K562 (cell line): ENCODE data around the gene ATL1. TPM values are rescaled to one million over a fixed set of nuclear protein-coding genes. Genes with fewer than 3 reads are reported as not detected.

Source experiments
- E2F6 ChIP-seq, 2 experiments: IDR thresholded peaks; 2 replicates each; pipeline ENCODE4 v1.6.1; 2011; ENCODE audit warnings: borderline replicate concordance in 1 of 2, control low read depth in 1 of 2, low read depth in 1 of 2, low read length in 1 of 2, mild to moderate bottlenecking in 1 of 2, mixed read lengths in 1 of 2, moderate library complexity in 1 of 2; ENCODE audit not compliant: insufficient read depth in 1 of 2, insufficient read length in 1 of 2, poor library complexity in 1 of 2, severe bottlenecking in 1 of 2; ENCODE audit errors: extremely low read depth in 1 of 2
- MAX ChIP-seq: sonication (generic); formaldehyde crosslinking; IDR thresholded peaks from 2 replicates; pipeline ENCODE4 v1.9.0; 2022; ENCODE audit warnings: mild to moderate bottlenecking, missing genetic modification reagents
- MEF2D ChIP-seq: conservative IDR thresholded peaks from 2 replicates; pipeline ENCODE4 v1.6.1; 2016; ENCODE audit warnings: low read depth, missing genetic modification characterization, missing compliant biosample characterization
- MTA1 ChIP-seq: fragments of 450-650 bp; IDR thresholded peaks from 2 replicates; pipeline ENCODE4 v1.6.1; 2017; ENCODE audit warnings: borderline replicate concordance
- NCOR1 ChIP-seq: fragments of 450-650 bp; IDR thresholded peaks from 2 replicates; pipeline ENCODE4 v1.6.1; 2016; ENCODE audit warnings: mild to moderate bottlenecking, moderate library complexity
- NFIC ChIP-seq: fragments of 450-650 bp; IDR thresholded peaks from 2 replicates; pipeline ENCODE4 v1.6.1; 2017; ENCODE audit warnings: mild to moderate bottlenecking, inconsistent platforms
- NONO ChIP-seq, 2 experiments: fragments of 200-400 bp in 1 of 2; fragments of 450-650 bp in 1 of 2; formaldehyde crosslinking in 1 of 2; IDR thresholded peaks; 2 replicates each; pipeline ENCODE4 v1.6.1; 2017; ENCODE audit warnings: low read depth in 2 of 2, mild to moderate bottlenecking in 2 of 2, moderate library complexity in 2 of 2, low read length in 1 of 2
- NR1H2 ChIP-seq: sonication (generic); formaldehyde crosslinking; IDR thresholded peaks from 2 replicates; pipeline ENCODE4 v1.4.0; 2020; ENCODE audit warnings: mild to moderate bottlenecking, missing genetic modification reagents
- RB1 ChIP-seq: fragments of 450-650 bp; IDR thresholded peaks from 2 replicates; pipeline ENCODE4 v1.6.1; 2017; ENCODE audit warnings: low read depth, mild to moderate bottlenecking
- SMARCB1 ChIP-seq: IDR thresholded peaks from 2 replicates; pipeline ENCODE4 v1.6.1; 2011; ENCODE audit warnings: improper control_type of control experiment, low read depth; ENCODE audit not compliant: insufficient read length
- ZNF785 ChIP-seq: fragments of 250-450 bp; sonication (Bioruptor Pico); IDR thresholded peaks from 2 replicates; pipeline ENCODE4 v1.4.0; 2020; ENCODE audit warnings: mild to moderate bottlenecking
- polyA plus RNA-seq, 8 experiments: library from polyadenylated mRNA; depleted of rRNA in 4 of 8; stranded (reverse) in 5 of 8; unstranded in 3 of 8; fragments of >200 nt; fragmentation: Nextera tagmentation in 2 of 8; fragmentation: Illumina TruSeq in 1 of 8; extraction: Ambion mirVana in 2 of 8; extraction: Trizol in 1 of 8; gene quantifications; 2 replicates each; pipeline versions ENCODE4 v1.2.1 to v1.2.3, GENCODE V29; 2011 to 2014; ENCODE audit warnings: inconsistent platforms in 1 of 8, missing spikeins in 1 of 8
- total RNA-seq, 7 experiments: library from RNA; depleted of rRNA in 6 of 7; stranded (reverse); fragments of >200 nt in 6 of 7; fragmentation: Illumina TruSeq in 2 of 7; extraction: Trizol in 2 of 7; gene quantifications; 2 replicates each; pipeline versions ENCODE4 v1.2.1 to v1.2.3, GENCODE V29; 2011 to 2021; ENCODE audit warnings: low replicate concordance in 1 of 7
- TF ChIP-seq, protein P1 (sequence below), 2 experiments: IDR thresholded peaks; 2 replicates each; pipeline ENCODE4 v1.6.1; 2012; ENCODE audit warnings: improper control_type of control experiment in 2 of 2, low read depth in 2 of 2, low read length in 2 of 2, borderline replicate concordance in 1 of 2
- TF ChIP-seq, protein P2 (sequence below), 2 experiments: fragments of 200-800 bp in 1 of 2; sonication (Bioruptor generic) in 1 of 2; sonication (generic) in 1 of 2; formaldehyde crosslinking in 1 of 2; IDR thresholded peaks in 1 of 2; conservative IDR thresholded peaks in 1 of 2; 2 replicates each; pipeline versions ENCODE4 v1.5.0 to v1.6.1; 2016 to 2020; ENCODE audit warnings: missing compliant biosample characterization in 1 of 2, missing genetic modification characterization in 1 of 2, missing genetic modification reagents in 1 of 2

Gene ATL1
- total and polyA plus RNA-seq, 9 of the 15 experiments (the other 6 are each of a cell fraction or from before 2014, with no cell fraction given) = 0.04 to 0.16 (median 0.07) TPM; not detected in 4

DNA sequence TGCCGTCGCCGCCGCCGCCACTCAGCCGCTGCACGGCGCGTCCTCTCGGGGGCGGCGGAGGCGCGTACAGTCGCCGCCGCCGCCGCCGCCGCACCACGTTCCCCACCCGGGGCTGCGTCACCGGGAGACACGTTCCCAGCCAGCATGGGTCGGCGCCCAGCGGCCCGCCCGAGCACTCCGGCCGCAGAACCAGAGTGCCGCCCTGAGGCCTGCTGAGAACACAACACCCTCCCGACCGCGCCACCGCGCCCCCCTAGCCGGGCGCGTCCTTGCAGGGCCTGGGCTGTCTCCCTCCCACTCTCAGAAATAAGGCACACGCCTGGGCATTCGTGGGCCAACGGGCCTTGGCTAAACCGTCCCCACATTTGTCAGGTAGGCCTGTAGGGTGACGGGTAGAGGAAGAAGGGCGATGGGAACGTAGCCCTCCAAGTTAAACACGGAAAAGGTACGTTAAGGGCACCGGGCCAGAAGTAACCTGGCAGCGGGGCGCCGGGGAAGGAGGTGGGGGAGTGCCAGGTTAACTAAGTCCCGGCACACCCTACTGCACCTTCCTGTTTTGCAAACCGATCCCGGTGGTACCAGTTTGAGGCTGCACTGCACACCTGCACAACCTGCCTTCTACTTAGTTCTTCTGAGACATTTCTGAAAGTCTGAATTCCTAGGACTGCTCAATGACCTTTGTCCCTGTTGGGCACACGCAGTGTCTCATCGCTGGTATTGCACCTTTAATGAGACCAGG, 27.3 kb upstream of the ATL1 start, which contains the start of gene MAP4K5 (continued):
- TF ChIP-seq SMARCB1 (no peak), NR1H2 (CRISPR knock-in tag) (no peak), MTA1 (no peak), NFIC (peak; percentile 52; the same call in 1 of the 2 replicates), ZNF785 (no peak), MEF2D (no peak), NCOR1 (no peak), MAX (CRISPR knock-in tag) (peak; percentile 61), NONO (IDR thresholded peaks at IDR 0.05; ENCODE audit: low read depth in 2 of 2, low read length in 1 of 2) (peak in 1 of 2 experiments; percentile 71; a peak in 1 of 4 replicates), E2F6 (IDR thresholded peaks at IDR 0.05; ENCODE audit: borderline replicate concordance in 1 of 2, extremely low read depth in 1 of 2, insufficient read depth in 1 of 2, insufficient read length in 1 of 2, low read depth in 1 of 2, low read length in 1 of 2, poor library complexity in 1 of 2, severe bottlenecking in 1 of 2) (peak; percentile 65 to 80), RB1 (peak; percentile 94)
- TF ChIP-seq, protein P1, sequence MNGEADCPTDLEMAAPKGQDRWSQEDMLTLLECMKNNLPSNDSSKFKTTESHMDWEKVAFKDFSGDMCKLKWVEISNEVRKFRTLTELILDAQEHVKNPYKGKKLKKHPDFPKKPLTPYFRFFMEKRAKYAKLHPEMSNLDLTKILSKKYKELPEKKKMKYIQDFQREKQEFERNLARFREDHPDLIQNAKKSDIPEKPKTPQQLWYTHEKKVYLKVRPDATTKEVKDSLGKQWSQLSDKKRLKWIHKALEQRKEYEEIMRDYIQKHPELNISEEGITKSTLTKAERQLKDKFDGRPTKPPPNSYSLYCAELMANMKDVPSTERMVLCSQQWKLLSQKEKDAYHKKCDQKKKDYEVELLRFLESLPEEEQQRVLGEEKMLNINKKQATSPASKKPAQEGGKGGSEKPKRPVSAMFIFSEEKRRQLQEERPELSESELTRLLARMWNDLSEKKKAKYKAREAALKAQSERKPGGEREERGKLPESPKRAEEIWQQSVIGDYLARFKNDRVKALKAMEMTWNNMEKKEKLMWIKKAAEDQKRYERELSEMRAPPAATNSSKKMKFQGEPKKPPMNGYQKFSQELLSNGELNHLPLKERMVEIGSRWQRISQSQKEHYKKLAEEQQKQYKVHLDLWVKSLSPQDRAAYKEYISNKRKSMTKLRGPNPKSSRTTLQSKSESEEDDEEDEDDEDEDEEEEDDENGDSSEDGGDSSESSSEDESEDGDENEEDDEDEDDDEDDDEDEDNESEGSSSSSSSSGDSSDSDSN (IDR thresholded peaks at IDR 0.05; ENCODE audit: borderline replicate concordance in 1 of 2, low read depth in 2 of 2, low read length in 2 of 2) = peak; percentile 73 to 74; a peak in 1 of 4 replicates
- TF ChIP-seq, protein P2, sequence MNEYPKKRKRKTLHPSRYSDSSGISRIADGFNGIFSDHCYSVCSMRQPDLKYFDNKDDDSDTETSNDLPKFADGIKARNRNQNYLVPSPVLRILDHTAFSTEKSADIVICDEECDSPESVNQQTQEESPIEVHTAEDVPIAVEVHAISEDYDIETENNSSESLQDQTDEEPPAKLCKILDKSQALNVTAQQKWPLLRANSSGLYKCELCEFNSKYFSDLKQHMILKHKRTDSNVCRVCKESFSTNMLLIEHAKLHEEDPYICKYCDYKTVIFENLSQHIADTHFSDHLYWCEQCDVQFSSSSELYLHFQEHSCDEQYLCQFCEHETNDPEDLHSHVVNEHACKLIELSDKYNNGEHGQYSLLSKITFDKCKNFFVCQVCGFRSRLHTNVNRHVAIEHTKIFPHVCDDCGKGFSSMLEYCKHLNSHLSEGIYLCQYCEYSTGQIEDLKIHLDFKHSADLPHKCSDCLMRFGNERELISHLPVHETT (CRISPR knock-in tag; conservative IDR thresholded peaks at IDR 0.05 in 1 of 2, IDR thresholded peaks at IDR 0.05 in 1 of 2) = peak in 1 of 2 experiments; percentile 15; a peak in 1 of 4 replicates
